CD8-positive, alpha-beta memory T cell (primary cell): ENCODE data around the gene ACSL1. TPM values are rescaled to one million over a fixed set of nuclear protein-coding genes. Genes with fewer than 3 reads are reported as not detected.

Experiments used
- CTCF ChIA-PET: fragments of 350-600 bp; sonication (Branson Sonifier 250); formaldehyde crosslinking; loops from one replicate; lab custom pipeline; 2021; ENCODE audit warnings: antibody characterized with exemption; lab: Charles Lee
- POLR2A ChIA-PET: fragments of 350-600 bp; sonication (Branson Sonifier 250); formaldehyde crosslinking; loops from one replicate; lab custom pipeline; 2021; ENCODE audit warnings: antibody characterized with exemption; lab: Charles Lee
- DNase-seq, 5 donors: peaks; one replicate each; pipeline versions ENCODE4 v3.0.0 to v3.0.0-alpha.2; 2020 to 2022; ENCODE audit warnings: mixed read lengths in 1 of 5
- H3K27ac ChIP-seq: one replicate; pipeline ENCODE4 v1.7.0; 2013; ENCODE audit warnings: low read depth, mild to moderate bottlenecking, low read length, moderate library complexity
- H3K27me3 ChIP-seq: 2 replicates; pipeline ENCODE4 v1.7.0; 2013; ENCODE audit warnings: low read length, mild to moderate bottlenecking; ENCODE audit not compliant: insufficient read depth, poor library complexity, severe bottlenecking
- H3K36me3 ChIP-seq: 2 replicates; pipeline ENCODE4 v1.7.0; 2013; ENCODE audit warnings: mild to moderate bottlenecking, low read length, moderate library complexity; ENCODE audit not compliant: insufficient read depth
- H3K4me1 ChIP-seq: 2 replicates; pipeline ENCODE4 v1.7.0; 2013; ENCODE audit warnings: mild to moderate bottlenecking, low read length, moderate library complexity; ENCODE audit not compliant: insufficient read depth
- H3K4me3 ChIP-seq: 2 replicates; pipeline ENCODE4 v1.7.0; 2013; ENCODE audit warnings: mild to moderate bottlenecking, low read length
- H3K9me3 ChIP-seq: 2 replicates; pipeline ENCODE4 v1.7.0; 2013; ENCODE audit warnings: mild to moderate bottlenecking, low read length
- H3K27ac Mint-ChIP-seq, 8 donors: one replicate each; pipeline ENCODE4 v1.8.0; 2020 to 2021; ENCODE audit warnings: mixed read lengths in 8 of 8, mild to moderate bottlenecking in 6 of 8, inconsistent platforms in 3 of 8, moderate library complexity in 3 of 8
- H3K27me3 Mint-ChIP-seq, 2 donors: one replicate each; pipeline ENCODE4 v1.8.0; 2020 to 2021; ENCODE audit warnings: mixed read lengths in 2 of 2, mild to moderate bottlenecking in 1 of 2, moderate library complexity in 1 of 2
- H3K36me3 Mint-ChIP-seq, 3 donors: one replicate each; pipeline ENCODE4 v1.8.0; 2020 to 2021; ENCODE audit warnings: mixed read lengths in 3 of 3, inconsistent platforms in 1 of 3, mild to moderate bottlenecking in 1 of 3
- H3K4me1 Mint-ChIP-seq, 3 donors: one replicate each; pipeline ENCODE4 v1.8.0; 2020 to 2021; ENCODE audit warnings: mixed read lengths in 3 of 3, inconsistent platforms in 1 of 3, mild to moderate bottlenecking in 1 of 3
- H3K4me3 Mint-ChIP-seq, 7 donors: one replicate each; pipeline ENCODE4 v1.8.0; 2020 to 2021; ENCODE audit warnings: mixed read lengths in 7 of 7, mild to moderate bottlenecking in 6 of 7, moderate library complexity in 4 of 7, inconsistent platforms in 2 of 7
- H3K9me3 Mint-ChIP-seq, 5 donors: one replicate each; pipeline ENCODE4 v1.8.0; 2020 to 2022; ENCODE audit warnings: mixed read lengths in 5 of 5, mild to moderate bottlenecking in 3 of 5, moderate library complexity in 2 of 5, inconsistent platforms in 1 of 5
- polyA plus RNA-seq: library from polyadenylated mRNA; unstranded; fragments of 300-500 nt; fragmentation: Illumina TruSeq; gene quantifications from one replicate; pipeline ENCODE4 v1.2.3, GENCODE V29; 2021
- total RNA-seq, 2 experiments: library from RNA; stranded (reverse); gene quantifications; one replicate each; pipeline ENCODE4 v1.2.3, GENCODE V29; 2021

The ACSL1 gene
- total and polyA plus RNA-seq, 3 experiments from 2014 or later = 7.5 to 25.4 (median 23.5) TPM

DNA sequence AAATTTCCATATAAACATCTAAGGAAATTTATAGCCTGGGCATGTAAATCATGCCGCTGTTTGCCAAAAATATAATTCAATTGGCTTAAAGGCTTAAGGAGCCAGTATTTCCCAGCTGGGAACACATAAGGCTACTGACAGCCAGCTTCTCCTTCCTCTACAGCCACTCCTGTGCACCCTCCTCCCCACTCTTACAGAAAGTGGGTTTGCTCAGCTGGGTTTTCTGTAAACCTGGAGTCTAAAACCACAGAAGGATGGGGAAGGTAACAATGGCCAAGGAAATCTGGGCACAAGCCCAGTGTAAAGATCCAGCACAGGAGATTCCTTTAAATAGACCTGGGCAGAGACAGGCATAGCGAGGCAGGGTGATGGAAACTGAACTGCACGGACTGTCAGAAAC, 18.5 kb downstream of the ACSL1 start:
- no peaks in the 10 kb centered on the region for H3K4me1 ChIP-seq
- H3K4me3 ChIP-seq = no peak overlapping the region
- H3K4me1 Mint-ChIP-seq = peaks cover 14 to 24% (median 15%) of the 10 kb centered on the region in 3 donors
- no peaks in the 10 kb centered on the region for H3K36me3 ChIP-seq
- H3K4me3 Mint-ChIP-seq = no peak overlapping the region
- no peaks in the 10 kb centered on the region for H3K27me3 ChIP-seq
- peaks cover 1 to 13% (median 6%) of the 10 kb centered on the region in 3 donors for H3K36me3 Mint-ChIP-seq
- no peak for DNase-seq
- ChIA-PET POLR2A (no interaction called here), CTCF (interaction anchor here (1.0 kb wide), 1 partner anchor 10 kb away, joined by 3 read pairs; no protein-coding TSS in a partner anchor)
- no peaks in the 10 kb centered on the region for H3K9me3 Mint-ChIP-seq
- no peaks in the 10 kb centered on the region for H3K9me3 ChIP-seq
- H3K27ac Mint-ChIP-seq = no peak overlapping the region
- H3K27ac ChIP-seq = no peak overlapping the region
- no peaks in the 10 kb centered on the region for H3K27me3 Mint-ChIP-seq

DNA sequence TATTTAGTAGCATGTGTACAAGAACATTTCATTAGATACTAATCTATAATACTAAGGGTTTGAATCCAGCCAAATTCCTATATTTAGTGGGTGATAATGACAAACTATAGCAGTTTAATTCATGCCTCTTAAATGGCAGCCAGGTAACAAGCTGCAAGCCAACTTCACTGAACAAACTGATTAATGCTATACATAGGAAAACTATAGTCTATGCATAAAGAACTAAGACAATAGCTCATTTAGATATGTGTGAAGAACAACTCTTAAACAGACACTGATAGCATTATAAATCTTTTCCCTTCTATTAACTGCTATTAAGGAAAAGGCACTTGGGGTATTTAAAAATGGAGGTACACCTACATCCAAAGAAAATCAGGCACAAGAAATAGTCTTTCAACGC, 19.1 kb downstream of the ACSL1 start:
- no peak overlapping the region for H3K4me3 ChIP-seq
- Mint-ChIP-seq H3K4me1 (peaks cover 11 to 24% (median 15%) of the 10 kb centered on the region in 3 donors), H3K36me3 (peaks cover 1 to 14% (median 6%) of the 10 kb centered on the region in 3 donors), H3K27me3 (no peaks in the 10 kb centered on the region), H3K9me3 (no peaks in the 10 kb centered on the region), H3K27ac (peak overlapping the region in 1 of 8 donors; percentile 7), H3K4me3 (no peak overlapping the region)
- no peaks in the 10 kb centered on the region for H3K27me3 ChIP-seq
- CTCF ChIA-PET = interaction anchor here (1.0 kb wide), 1 partner anchor 10 kb away, joined by 3 read pairs; no protein-coding TSS in a partner anchor
- no peak overlapping the region for H3K27ac ChIP-seq
- POLR2A ChIA-PET = no interaction called here
- no peaks in the 10 kb centered on the region for H3K36me3 ChIP-seq
- no peaks in the 10 kb centered on the region for H3K9me3 ChIP-seq
- no peak for DNase-seq
- H3K4me1 ChIP-seq = no peaks in the 10 kb centered on the region

DNA sequence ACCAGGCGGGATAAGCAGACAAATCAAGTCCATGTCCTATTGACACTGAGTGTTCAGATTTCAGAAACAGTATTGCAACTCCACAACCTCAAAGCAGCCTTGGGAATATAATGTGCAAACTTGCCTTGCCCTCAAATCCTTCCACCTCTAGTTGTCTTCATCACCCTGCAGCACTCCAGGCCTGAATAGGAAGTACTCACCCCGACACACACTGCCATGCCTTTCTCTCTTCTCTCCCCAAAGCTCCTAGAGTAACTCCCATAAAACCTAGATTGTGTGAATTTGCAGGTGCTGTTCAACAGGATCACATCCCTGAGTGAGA, 19.6 kb downstream of the ACSL1 start:
- no peaks in the 10 kb centered on the region for H3K27me3 Mint-ChIP-seq
- H3K9me3 Mint-ChIP-seq = no peaks in the 10 kb centered on the region
- Histone ChIP-seq H3K4me1 (no peaks in the 10 kb centered on the region), H3K27me3 (no peaks in the 10 kb centered on the region), H3K9me3 (no peaks in the 10 kb centered on the region), H3K36me3 (no peaks in the 10 kb centered on the region), H3K4me3 (no peak overlapping the region), H3K27ac (no peak overlapping the region)
- peaks cover 1 to 19% (median 6%) of the 10 kb centered on the region in 3 donors for H3K36me3 Mint-ChIP-seq
- H3K27ac Mint-ChIP-seq = peak overlapping the region in 1 of 8 donors; percentile 6
- POLR2A ChIA-PET = no interaction called here
- no peak for DNase-seq
- CTCF ChIA-PET = interaction anchor here (1.0 kb wide), 1 partner anchor 9 kb away, joined by 3 read pairs; no protein-coding TSS in a partner anchor
- H3K4me1 Mint-ChIP-seq = peaks cover 11 to 20% (median 15%) of the 10 kb centered on the region in 3 donors
- H3K4me3 Mint-ChIP-seq = no peak overlapping the region

DNA sequence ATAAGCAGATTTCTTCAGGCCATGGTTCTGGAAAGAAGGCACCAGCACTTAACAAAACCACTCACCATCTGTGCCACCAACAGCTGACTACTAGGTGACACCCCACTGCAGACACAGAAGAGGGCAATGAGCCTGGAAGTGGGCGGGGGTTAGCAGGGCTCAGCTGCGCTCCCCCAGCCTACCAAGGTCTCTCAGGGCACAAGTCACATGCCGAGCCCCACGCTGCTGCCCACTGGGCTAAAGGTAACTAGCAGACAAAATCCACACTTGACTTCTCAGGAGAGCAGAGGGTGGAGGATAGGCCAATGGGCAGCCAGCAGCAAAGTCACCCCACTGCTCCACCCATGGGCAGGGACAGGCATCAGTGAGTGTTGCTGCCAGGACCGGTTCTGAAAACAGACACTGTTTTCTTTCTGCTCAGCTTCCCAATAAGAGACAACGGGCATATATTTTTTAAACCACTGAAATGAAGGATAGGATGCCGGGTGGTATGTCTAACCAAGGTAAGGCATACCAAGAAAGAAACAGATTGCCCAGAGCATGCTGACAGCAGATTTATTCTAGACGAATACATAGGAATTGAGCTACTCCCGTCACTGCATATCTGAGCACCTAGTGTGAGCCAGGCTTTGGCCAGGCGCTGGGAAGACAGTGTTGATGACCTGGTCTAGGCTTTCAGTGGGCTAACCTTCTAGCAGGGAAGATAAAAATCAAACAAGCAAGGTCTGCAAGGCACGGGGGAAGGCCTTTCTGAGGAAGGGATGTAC, 20.1 kb downstream of the ACSL1 start:
- H3K4me1 ChIP-seq = no peaks in the 10 kb centered on the region
- H3K27ac ChIP-seq = no peak overlapping the region
- DNase-seq = no peak
- peaks cover 1 to 20% (median 6%) of the 10 kb centered on the region in 3 donors for H3K36me3 Mint-ChIP-seq
- ChIA-PET CTCF (no interaction called here), POLR2A (no interaction called here)
- no peaks in the 10 kb centered on the region for H3K27me3 Mint-ChIP-seq
- peak overlapping the region in 1 of 8 donors; percentile 12 for H3K27ac Mint-ChIP-seq
- no peaks in the 10 kb centered on the region for H3K9me3 ChIP-seq
- peak overlapping the region in 1 of 7 donors; percentile 19 for H3K4me3 Mint-ChIP-seq
- H3K4me3 ChIP-seq = no peak overlapping the region
- H3K27me3 ChIP-seq = no peaks in the 10 kb centered on the region
- H3K9me3 Mint-ChIP-seq = no peaks in the 10 kb centered on the region
- H3K36me3 ChIP-seq = no peaks in the 10 kb centered on the region
- peaks cover 9 to 19% (median 15%) of the 10 kb centered on the region in 3 donors for H3K4me1 Mint-ChIP-seq

DNA sequence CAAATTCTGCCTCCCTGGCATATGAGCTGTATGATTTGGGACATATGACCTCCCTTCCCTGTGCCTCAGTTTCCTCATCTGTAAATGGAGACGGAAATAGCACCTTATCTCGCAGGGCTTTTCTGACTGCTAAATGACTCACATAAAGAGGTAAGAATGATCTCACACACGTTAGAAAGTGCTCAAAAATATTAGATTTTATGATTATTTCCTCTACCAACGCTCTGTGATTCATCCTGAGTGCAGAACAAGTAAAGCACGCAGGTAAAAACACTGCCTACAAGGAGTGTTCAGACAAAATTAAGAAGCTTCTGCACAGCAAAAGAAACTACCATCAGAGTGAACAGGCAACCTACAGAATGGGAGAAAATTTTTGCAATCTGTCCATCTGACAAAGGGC, 21.1 kb downstream of the ACSL1 start:
- no peaks in the 10 kb centered on the region for H3K27me3 Mint-ChIP-seq
- DNase-seq = no peak
- H3K36me3 Mint-ChIP-seq = peaks cover 1 to 28% (median 6%) of the 10 kb centered on the region in 3 donors
- Histone ChIP-seq H3K4me1 (no peaks in the 10 kb centered on the region), H3K36me3 (no peaks in the 10 kb centered on the region), H3K27me3 (no peaks in the 10 kb centered on the region), H3K4me3 (no peak overlapping the region), H3K27ac (no peak overlapping the region), H3K9me3 (no peaks in the 10 kb centered on the region)
- H3K27ac Mint-ChIP-seq = no peak overlapping the region
- peaks cover 5 to 19% (median 15%) of the 10 kb centered on the region in 3 donors for H3K4me1 Mint-ChIP-seq
- ChIA-PET CTCF (interaction anchor here (0.7 kb wide), 1 partner anchor 12 kb away, joined by 3 read pairs; no protein-coding TSS in a partner anchor), POLR2A (no interaction called here)
- H3K9me3 Mint-ChIP-seq = peaks cover 0 to 2% (median 0%) of the 10 kb centered on the region in 5 donors
- no peak overlapping the region for H3K4me3 Mint-ChIP-seq

DNA sequence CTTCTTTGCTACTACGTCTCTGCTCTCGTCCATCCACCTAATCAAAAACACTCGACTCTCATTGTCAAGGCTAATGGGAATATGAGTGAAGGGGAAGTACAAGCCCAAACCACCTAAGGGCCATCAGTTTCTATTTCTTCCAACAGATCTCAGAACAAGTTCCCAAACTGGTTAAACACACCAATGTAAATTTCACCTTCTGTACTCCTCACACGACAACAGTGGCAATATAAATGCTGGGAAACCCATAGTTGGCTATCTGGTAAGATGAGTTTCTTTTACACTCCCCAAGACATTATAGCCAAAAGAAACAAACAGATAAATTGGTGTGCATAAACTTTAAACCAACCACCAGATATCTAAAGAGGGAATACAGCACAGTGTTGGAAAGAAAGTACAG, 21.9 kb downstream of the ACSL1 start:
- Mint-ChIP-seq H3K27ac (no peak overlapping the region), H3K36me3 (peaks cover 2 to 29% (median 6%) of the 10 kb centered on the region in 3 donors), H3K27me3 (no peaks in the 10 kb centered on the region), H3K4me3 (no peak overlapping the region), H3K9me3 (peaks cover 0 to 2% (median 0%) of the 10 kb centered on the region in 5 donors), H3K4me1 (peaks cover 4 to 19% (median 15%) of the 10 kb centered on the region in 3 donors)
- Histone ChIP-seq H3K27ac (no peak overlapping the region), H3K27me3 (no peaks in the 10 kb centered on the region), H3K36me3 (no peaks in the 10 kb centered on the region), H3K9me3 (no peaks in the 10 kb centered on the region), H3K4me1 (no peaks in the 10 kb centered on the region), H3K4me3 (no peak overlapping the region)
- ChIA-PET POLR2A (no interaction called here), CTCF (no interaction called here)
- no peak for DNase-seq

DNA sequence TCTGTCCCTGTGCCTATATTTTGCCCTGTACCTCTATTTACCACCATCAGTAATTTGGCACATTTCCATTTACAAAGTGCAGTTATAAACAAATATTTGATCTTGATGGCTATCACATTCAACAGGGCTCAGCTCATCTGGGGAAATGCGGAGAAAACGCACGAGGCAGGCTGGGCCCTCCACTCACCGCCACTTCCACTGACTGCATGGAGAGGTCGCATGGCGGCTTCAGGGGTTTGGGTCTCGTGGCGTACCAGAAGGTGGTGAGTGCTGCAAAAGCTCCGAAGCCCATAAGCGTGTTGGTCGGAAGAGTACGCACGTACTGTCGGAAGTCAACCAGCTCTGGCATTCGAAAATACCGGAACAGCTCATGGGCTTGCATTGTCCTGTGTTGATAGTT, 22.6 kb downstream of the ACSL1 start:
- Histone ChIP-seq H3K27me3 (no peaks in the 10 kb centered on the region), H3K9me3 (no peaks in the 10 kb centered on the region), H3K4me1 (no peaks in the 10 kb centered on the region), H3K27ac (no peak overlapping the region), H3K4me3 (no peak overlapping the region), H3K36me3 (no peaks in the 10 kb centered on the region)
- H3K36me3 Mint-ChIP-seq = peaks cover 2 to 33% (median 8%) of the 10 kb centered on the region in 3 donors
- H3K4me1 Mint-ChIP-seq = peaks cover 4 to 17% (median 15%) of the 10 kb centered on the region in 3 donors
- DNase-seq = no peak
- no peaks in the 10 kb centered on the region for H3K27me3 Mint-ChIP-seq
- POLR2A ChIA-PET = no interaction called here
- CTCF ChIA-PET = no interaction called here
- H3K9me3 Mint-ChIP-seq = peaks cover 0 to 2% (median 0%) of the 10 kb centered on the region in 5 donors
- H3K4me3 Mint-ChIP-seq = no peak overlapping the region
- no peak overlapping the region for H3K27ac Mint-ChIP-seq

DNA sequence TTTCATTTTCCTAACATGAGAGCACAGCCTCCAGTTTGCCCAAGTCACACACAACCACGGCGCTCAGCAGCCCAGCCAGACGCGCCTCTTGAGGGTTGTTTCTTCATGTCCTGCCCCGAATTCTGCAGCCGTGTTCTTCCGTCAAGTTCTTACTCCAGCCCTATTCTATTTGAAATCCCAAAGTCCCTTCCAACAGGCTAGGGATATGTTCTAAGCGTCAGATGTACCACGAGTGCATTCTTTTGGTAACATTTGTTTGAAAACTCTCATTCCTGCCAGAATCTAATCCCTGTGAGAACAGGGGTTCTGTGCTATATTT, 23.1 kb downstream of the ACSL1 start:
- no peak for DNase-seq
- H3K4me1 ChIP-seq = no peaks in the 10 kb centered on the region
- Mint-ChIP-seq H3K27me3 (no peaks in the 10 kb centered on the region), H3K9me3 (peaks cover 0 to 2% (median 0%) of the 10 kb centered on the region in 5 donors), H3K4me1 (peaks cover 4 to 15% (median 13%) of the 10 kb centered on the region in 3 donors), H3K36me3 (peaks cover 2 to 38% (median 10%) of the 10 kb centered on the region in 3 donors), H3K27ac (peak overlapping the region in 1 of 8 donors; percentile 34), H3K4me3 (no peak overlapping the region)
- no peak overlapping the region for H3K4me3 ChIP-seq
- H3K27ac ChIP-seq = no peak overlapping the region
- no peaks in the 10 kb centered on the region for H3K9me3 ChIP-seq
- POLR2A ChIA-PET = no interaction called here
- H3K36me3 ChIP-seq = no peaks in the 10 kb centered on the region
- CTCF ChIA-PET = no interaction called here
- no peaks in the 10 kb centered on the region for H3K27me3 ChIP-seq
